NCI-H526 treated with DMSO at 0.1 percent for 48 hours (cell line): Measurements from ENCODE around the gene WDR36.

Experiments
- DNase-seq: peaks from one replicate; lab custom pipeline; 2025; lab: John Stamatoyannopoulos, UW

WDR36 gene

GRCh38 chr5:111092062-111092853 is at the start of gene WDR36:
WDR36 (plus strand) TSS chr5:111092348; CDS start chr5:111092457, 109 bp downstream.
- peak; percentile 75 for DNase-seq

GRCh38 chr5:111043712-111044506 is 48.2 kb upstream of the WDR36 start:
- no peak for DNase-seq

- no peak for DNase-seq
Measured at GRCh38 chr5:111058064-111058463, 34.1 kb upstream of the WDR36 start.

GRCh38 chr5:111060169-111060568 is 32.0 kb upstream of the WDR36 start:
- DNase-seq = no peak

GRCh38 chr5:111061618-111062017 is 30.5 kb upstream of the WDR36 start:
- DNase-seq = no peak

GRCh38 chr5:111063709-111064322 is 28.3 kb upstream of the WDR36 start:
- peak; percentile 1 for DNase-seq

- no peak for DNase-seq
Measured at GRCh38 chr5:111066261-111066938, 25.7 kb upstream of the WDR36 start.

DNA sequence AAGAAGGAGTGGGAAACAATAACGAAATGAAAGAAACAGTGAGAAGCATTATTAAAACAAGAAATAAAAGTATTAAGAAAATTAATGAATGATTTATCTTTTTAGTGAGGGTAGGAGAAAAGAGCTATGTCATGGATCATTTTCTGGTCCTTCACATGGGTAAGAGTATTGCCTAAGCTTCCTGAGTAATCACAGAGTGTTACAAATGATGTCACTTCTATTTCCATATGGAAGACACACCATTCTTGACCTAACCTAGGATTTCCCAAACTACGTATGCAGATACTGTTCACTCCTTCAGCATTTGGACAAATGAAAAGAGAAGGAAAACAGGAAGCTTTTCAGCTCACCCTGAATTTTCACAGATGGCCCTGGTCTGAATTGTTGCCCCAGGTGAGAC is 23.9 kb upstream of the WDR36 start:
- no peak for DNase-seq

DNA sequence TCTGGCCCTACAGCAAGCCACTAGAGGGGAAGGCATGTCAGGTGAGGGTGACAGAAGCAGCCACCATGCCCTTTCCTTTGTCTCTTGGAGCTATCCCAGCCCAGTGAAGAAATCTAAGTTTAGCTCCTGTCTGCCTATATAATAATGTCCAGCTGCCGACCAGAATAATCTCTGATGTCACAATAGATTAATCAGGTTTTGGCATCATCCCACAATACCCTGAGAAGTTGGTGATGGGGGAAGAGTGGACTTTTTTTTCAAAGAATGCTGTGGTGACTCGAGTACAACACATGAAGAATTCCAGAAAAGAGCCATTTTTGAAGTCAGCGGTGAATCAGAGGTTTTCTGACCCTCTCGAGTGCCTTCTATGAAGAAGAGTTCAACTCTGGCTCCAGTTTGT is 22.3 kb upstream of the WDR36 start:
- no peak for DNase-seq

DNA sequence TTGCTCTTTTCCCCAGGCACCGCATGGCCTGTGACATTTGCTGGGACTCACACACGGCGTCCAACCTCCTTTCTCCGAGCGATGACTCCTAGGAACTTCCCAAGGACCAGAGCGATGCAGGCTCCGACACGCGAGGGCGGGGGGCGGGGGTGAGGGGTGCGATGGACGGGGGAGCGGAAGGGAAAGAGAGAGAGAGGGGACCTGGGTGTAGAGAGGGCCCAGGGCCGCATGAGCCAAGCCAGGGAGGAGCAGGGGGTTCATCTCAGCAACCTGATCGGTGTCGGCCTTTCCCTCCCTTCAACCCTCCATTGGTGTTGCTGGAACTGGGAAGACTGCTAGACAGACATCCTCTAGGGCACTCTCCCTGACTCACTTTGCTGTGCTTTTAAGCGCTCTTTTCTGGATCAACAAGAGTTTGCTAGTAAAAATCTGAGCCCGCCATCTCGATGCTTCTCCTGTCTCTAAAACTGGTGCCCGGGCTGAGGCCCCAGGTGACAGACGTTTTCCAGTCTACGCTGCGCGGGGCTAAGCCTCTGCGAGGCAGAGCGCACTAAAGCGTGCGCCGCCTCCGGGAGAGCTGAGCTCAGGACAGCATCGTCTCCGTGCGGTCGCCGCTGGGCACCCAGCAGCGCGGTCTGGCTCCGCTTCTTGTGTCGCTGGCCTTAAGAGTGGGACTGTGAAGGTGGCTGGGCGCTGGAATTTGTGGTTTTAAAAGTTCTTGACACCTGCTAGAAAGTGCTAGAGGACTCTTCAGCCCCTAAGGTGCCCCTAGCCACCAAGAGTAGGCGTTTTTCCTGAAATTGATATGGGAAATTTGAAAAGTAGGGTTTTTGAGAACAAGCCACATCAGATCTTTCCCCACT is 21.6 kb upstream of the WDR36 start:
- no peak for DNase-seq

DNA sequence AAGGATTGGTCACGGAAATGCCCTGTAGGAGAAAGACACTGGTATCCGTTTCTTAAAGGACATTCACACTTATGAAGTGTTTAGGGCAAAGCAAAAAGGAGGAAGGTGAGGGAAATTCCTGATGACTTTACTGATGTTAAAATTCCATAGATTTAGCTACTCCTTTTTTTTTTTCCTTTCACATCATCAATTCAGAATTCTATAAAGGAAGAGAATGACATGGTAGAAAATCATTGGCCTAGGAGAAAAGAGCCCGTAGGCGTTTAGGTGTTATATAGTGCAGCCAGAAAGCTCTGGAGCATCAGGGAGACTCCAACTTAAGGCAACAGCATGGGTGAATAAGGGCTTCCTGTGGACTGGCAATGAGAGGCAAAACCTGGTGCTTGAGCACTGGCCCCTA is 20.7 kb upstream of the WDR36 start, which contains the start of gene TSLP:
TSS of gene TSLP (plus strand) at position 301 of the 400 bp plus-strand sequence. CDS start 178 bp downstream, outside the sequence.
- no peak for DNase-seq

DNA sequence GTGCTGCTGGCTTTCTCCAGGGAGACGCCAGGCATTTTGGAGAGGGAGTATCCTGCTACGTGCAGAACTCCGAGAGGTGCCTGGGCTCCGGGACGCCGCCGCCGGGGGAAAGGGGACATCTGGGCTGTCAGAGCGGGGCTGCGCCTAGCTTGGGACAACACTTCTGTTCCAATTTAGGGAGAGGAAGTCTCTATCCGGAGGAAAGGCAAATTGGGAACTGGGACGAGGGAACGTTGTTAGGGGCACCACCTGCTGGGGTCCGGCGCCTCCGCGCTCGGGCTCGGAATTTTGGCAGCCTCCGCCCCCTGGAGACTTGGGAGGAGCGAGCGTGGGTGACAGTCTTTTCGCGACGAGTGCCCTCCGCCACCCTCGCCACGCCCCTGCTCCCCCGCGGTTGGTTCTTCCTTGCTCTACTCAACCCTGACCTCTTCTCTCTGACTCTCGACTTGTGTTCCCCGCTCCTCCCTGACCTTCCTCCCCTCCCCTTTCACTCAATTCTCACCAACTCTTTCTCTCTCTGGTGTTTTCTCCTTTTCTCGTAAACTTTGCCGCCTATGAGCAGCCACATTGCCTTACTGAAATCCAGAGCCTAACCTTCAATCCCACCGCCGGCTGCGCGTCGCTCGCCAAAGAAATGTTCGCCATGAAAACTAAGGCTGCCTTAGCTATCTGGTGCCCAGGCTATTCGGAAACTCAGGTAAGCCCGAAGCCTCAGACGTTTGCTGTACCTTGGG is 19.0 kb upstream of the WDR36 start:
- DNase-seq = peak; percentile 29

DNA sequence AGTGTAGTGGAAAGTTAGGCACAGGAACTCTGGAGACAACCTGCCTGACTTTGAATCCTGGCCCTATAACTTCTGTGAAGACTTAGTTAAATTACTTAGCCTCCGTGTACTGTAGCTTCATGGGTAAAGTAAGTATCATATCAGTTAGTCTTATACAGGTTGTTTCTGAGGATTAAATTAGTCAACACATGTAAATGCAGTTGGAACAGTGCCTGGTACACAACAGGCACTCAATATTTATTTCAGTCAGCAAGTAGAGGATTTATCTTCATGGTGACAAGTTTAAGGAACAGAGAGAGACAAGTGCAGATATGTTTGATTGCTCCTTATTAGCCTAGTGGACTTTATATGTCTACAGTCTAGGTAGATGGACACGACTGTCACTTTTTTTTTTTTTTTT is 17.9 kb upstream of the WDR36 start:
- DNase-seq = no peak

GRCh38 chr5:111075520-111075919 is 16.6 kb upstream of the WDR36 start:
- peak; percentile 5 for DNase-seq

- no peak for DNase-seq
Measured at GRCh38 chr5:111076091-111076490, 16.1 kb upstream of the WDR36 start.

GRCh38 chr5:111077678-111078077 is 14.5 kb upstream of the WDR36 start:
- DNase-seq = no peak

DNA sequence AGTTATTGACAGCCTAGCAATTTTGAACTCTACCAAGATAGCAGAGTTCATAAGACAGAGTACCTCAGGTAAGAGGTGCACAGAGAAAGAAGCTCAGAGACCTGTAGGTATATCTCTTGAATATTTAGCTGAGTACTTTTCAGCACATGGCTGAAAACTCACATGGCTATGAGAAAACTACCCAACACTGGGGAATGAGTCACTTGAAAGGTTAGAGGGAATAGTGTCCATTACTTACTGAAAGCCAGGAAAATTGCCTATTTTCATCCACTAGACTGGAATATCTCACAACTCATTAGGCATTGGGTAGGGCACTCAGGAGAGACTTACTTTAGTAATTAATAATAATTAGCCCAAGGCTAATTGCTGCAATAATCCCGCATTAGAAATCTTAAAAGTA is 12.3 kb upstream of the WDR36 start:
- no peak for DNase-seq

GRCh38 chr5:111083323-111083722 is 8.8 kb upstream of the WDR36 start:
- DNase-seq = no peak

- DNase-seq = no peak
Measured at GRCh38 chr5:111095982-111096381, 3.8 kb downstream of the WDR36 start.

DNA sequence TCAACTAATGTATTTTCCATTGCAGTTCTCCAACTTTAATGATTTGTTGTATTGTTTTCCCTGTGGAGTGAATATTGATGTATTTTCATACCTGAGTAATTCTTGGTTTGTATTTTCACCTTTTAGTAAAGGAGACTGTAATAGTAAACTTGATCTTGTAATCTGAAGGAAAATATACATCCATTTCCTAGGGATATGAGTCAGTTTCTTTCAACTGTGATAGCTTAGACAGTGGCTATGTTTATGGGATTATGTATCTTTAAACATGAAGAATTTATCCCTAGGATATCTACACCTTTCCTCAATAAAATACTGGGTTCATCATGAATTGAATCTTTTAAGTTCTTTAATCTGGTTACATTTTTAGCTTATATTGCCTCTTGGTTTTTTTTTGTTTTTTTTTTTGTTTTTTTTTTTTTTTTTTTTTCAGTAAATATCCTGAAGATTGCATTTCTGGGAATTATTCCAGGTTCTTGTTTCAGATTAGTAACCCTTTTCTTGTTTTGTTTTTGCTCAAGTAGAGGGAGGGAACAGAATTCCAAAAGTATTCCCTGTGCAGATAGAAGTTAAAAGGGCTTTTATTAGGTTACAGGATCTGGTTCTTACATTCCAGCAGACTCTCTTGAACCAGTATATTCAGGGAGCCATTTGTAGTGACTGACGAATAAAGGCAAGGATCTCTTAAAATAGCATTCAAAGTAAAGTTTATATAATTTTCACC is 7.1 kb downstream of the WDR36 start:
- DNase-seq = no peak
